B cell (primary cell): ENCODE data around the gene PTCD1. TPM values are rescaled to one million over a fixed set of nuclear protein-coding genes. Genes with fewer than 3 reads are reported as not detected.

ENCODE experiments used
- ATAC-seq: fragments of 200-7000 bp; cut with Tn5 transposase; one replicate; pipeline ENCODE4 v1.10.0; 2021; ENCODE audit warnings: low read depth, mild to moderate bottlenecking, moderate number of reproducible peaks, moderate library complexity
- CTCF ChIA-PET: fragments of 350-600 bp; sonication (Branson Sonifier 250); formaldehyde crosslinking; loops from one replicate; lab custom pipeline; 2021; ENCODE audit warnings: antibody characterized with exemption, inconsistent platforms; lab: Charles Lee
- POLR2A ChIA-PET: fragments of 350-600 bp; sonication (Branson Sonifier 250); formaldehyde crosslinking; loops from one replicate; lab custom pipeline; 2021; ENCODE audit warnings: antibody characterized with exemption; lab: Charles Lee
- DNase-seq: peaks from one replicate; pipeline ENCODE4 v3.0.0; 2013
- H2AFZ ChIP-seq: 2 replicates; pipeline ENCODE4 v1.6.1; 2012; ENCODE audit warnings: mild to moderate bottlenecking, low read depth, low read length; ENCODE audit not compliant: insufficient read depth, poor library complexity, severe bottlenecking
- H3K27ac ChIP-seq, 2 donors: 1 replicate in 1 of 2; 2 replicates in 1 of 2; pipeline ENCODE4 v1.5.1; 2012 to 2013; ENCODE audit warnings: low read length in 2 of 2, mild to moderate bottlenecking in 2 of 2, moderate library complexity in 1 of 2
- H3K27me3 ChIP-seq, 4 experiments: fragments of 200-600 bp in 1 of 4; sonication (generic) in 1 of 4; replicated peaks in 1 of 4; 1 replicate in 2 of 4; 2 replicates in 2 of 4; pipeline versions ENCODE4 v1.6.1 to v1.7.0; 2013 to 2016; ENCODE audit warnings: low read length in 3 of 4, mild to moderate bottlenecking in 2 of 4, mixed read lengths in 1 of 4, moderate library complexity in 1 of 4; ENCODE audit not compliant: insufficient read depth in 4 of 4, control insufficient read depth in 3 of 4; ENCODE audit errors: control extremely low read depth in 1 of 4
- H3K36me3 ChIP-seq, 2 experiments: replicated peaks in 1 of 2; 1 replicate in 1 of 2; 2 replicates in 1 of 2; pipeline versions ENCODE4 v1.6.1 to v1.7.1; 2013; ENCODE audit warnings: low read length in 1 of 2; ENCODE audit not compliant: insufficient read depth in 2 of 2, control insufficient read depth in 1 of 2; ENCODE audit errors: control extremely low read depth in 1 of 2, extremely low read depth in 1 of 2
- H3K4me1 ChIP-seq, 2 donors: fragments of 200-600 bp in 1 of 2; sonication (generic) in 1 of 2; 1 replicate in 1 of 2; 2 replicates in 1 of 2; pipeline versions ENCODE4 v1.5.1 to v1.6.1; 2013 to 2017; ENCODE audit warnings: low read length in 2 of 2; ENCODE audit not compliant: control insufficient read depth in 2 of 2, insufficient read depth in 2 of 2
- H3K4me2 ChIP-seq: replicated peaks from 2 replicates; pipeline ENCODE3; 2012; ENCODE audit warnings: mild to moderate bottlenecking, low read depth, low read length; ENCODE audit not compliant: poor library complexity, severe bottlenecking
- H3K4me3 ChIP-seq, 5 experiments: fragments of 200-600 bp in 1 of 5; sonication (generic) in 1 of 5; 1 replicate in 3 of 5; 2 replicates in 2 of 5; pipeline versions ENCODE4 v1.5.1 to v1.7.0; 2011 to 2016; ENCODE audit warnings: low read length in 4 of 5, mild to moderate bottlenecking in 4 of 5, low read depth in 2 of 5, control low read depth in 1 of 5, moderate library complexity in 1 of 5; ENCODE audit not compliant: insufficient read depth in 1 of 5; ENCODE audit errors: control extremely low read depth in 1 of 5, extremely low read depth in 1 of 5
- H3K79me2 ChIP-seq: fragments of 200-600 bp; sonication (generic); one replicate; pipeline ENCODE4 v1.6.0; 2016; ENCODE audit warnings: low read length; ENCODE audit not compliant: control insufficient read depth, insufficient read depth
- H3K9ac ChIP-seq: fragments of 200-600 bp; sonication (generic); 2 replicates; pipeline ENCODE4 v1.6.1; 2017; ENCODE audit warnings: mild to moderate bottlenecking, low read length, moderate library complexity
- H3K9me3 ChIP-seq, 3 donors: one replicate each; pipeline versions ENCODE4 v1.6.1 to v1.7.1; 2013; ENCODE audit warnings: low read length in 2 of 3; ENCODE audit not compliant: control insufficient read depth in 2 of 3, insufficient read depth in 1 of 3; ENCODE audit errors: control extremely low read depth in 1 of 3
- H4K20me1 ChIP-seq: 2 replicates; pipeline ENCODE4 v1.6.0; 2012; ENCODE audit warnings: mild to moderate bottlenecking, low read length; ENCODE audit not compliant: insufficient read depth, control insufficient read depth, poor library complexity, severe bottlenecking
- H3K27ac Mint-ChIP-seq: one replicate; pipeline ENCODE4 v1.8.0; 2021; ENCODE audit warnings: mixed read lengths
- H3K27me3 Mint-ChIP-seq: one replicate; pipeline ENCODE4 v1.8.0; 2021; ENCODE audit warnings: mixed read lengths
- H3K4me1 Mint-ChIP-seq: one replicate; pipeline ENCODE4 v1.8.0; 2021; ENCODE audit warnings: mixed read lengths
- H3K4me3 Mint-ChIP-seq: one replicate; pipeline ENCODE4 v1.8.0; 2021; ENCODE audit warnings: mixed read lengths
- H3K9me3 Mint-ChIP-seq: one replicate; pipeline ENCODE4 v1.8.0; 2022; ENCODE audit warnings: mixed read lengths; ENCODE audit not compliant: insufficient read depth
- CTCF ChIP-seq: fragments of 200-600 bp; IDR thresholded peaks from one replicate; pipeline ENCODE4 v1.8.0; 2022; ENCODE audit warnings: antibody characterized with exemption, mild to moderate bottlenecking
- EZH2 ChIP-seq: IDR thresholded peaks from 2 replicates; pipeline ENCODE4 v1.6.1; 2012; ENCODE audit warnings: borderline replicate concordance, low read depth, mild to moderate bottlenecking, moderate library complexity, low read length; ENCODE audit not compliant: insufficient read depth, poor library complexity, severe bottlenecking
- WGBS: methylation state at CpG from one replicate; pipeline ENCODE4 v1.1.5; 2013; ENCODE audit warnings: missing lambda C conversion rate; ENCODE audit not compliant: insufficient coverage; 5-methylcytosine and 5-hydroxymethylcytosine counted together
- intact Hi-C: fragments of 100-400 bp; cut with micrococcal nuclease; formaldehyde crosslinking; loops from one replicate; pipeline ENCODE4 v1.10.0; 2022
- polyA plus RNA-seq: library from polyadenylated mRNA; depleted of rRNA; stranded (reverse); fragments of >200 nt; gene quantifications from 2 replicates; pipeline ENCODE4 v1.2.3, GENCODE V29; 2012
- total RNA-seq, 2 donors: library from RNA; stranded (reverse); fragments of 120-200 nt in 1 of 2; gene quantifications; 1 replicate in 1 of 2; 2 replicates in 1 of 2; pipeline versions ENCODE4 v1.2.3 to v1.2.4, GENCODE V29; 2013 to 2022

The PTCD1 gene
- total and polyA plus RNA-seq, 2 donors (not counting 1 experiment from before 2014, with no cell fraction given): 9.7 to 14.8 TPM

GRCh38 chr7:99404977-99405320, 33.6 kb downstream of the PTCD1 start:
- H3K4me3 Mint-ChIP-seq: no peak overlapping the region
- peaks cover 8 to 39% of the 10 kb centered on the region in 2 experiments for H3K36me3 ChIP-seq
- POLR2A ChIA-PET: no interaction called here

More at GRCh38 chr7:99404977-99405320, 33.6 kb downstream of the PTCD1 start:
- ATAC-seq (no peak), DNase-seq (no peak)
- no peak overlapping the region for H3K27ac ChIP-seq
- no peak for TF ChIP-seq EZH2
- TF ChIP-seq CTCF: no peak
- peaks cover 23 to 27% of the 10 kb centered on the region in 2 donors for H3K4me1 ChIP-seq
- no peaks in the 10 kb centered on the region for H3K27me3 Mint-ChIP-seq
- 98% methylated on average over 10 of the region's 10 CpGs for WGBS
- no peak overlapping the region for H3K4me3 ChIP-seq
- CTCF ChIA-PET: interaction anchor here (3.0 kb wide), 1 partner anchor 39 kb away, joined by 19 read pairs; no protein-coding TSS in a partner anchor
- H2AFZ ChIP-seq: no peak overlapping the region
- no peaks in the 10 kb centered on the region for H3K9me3 ChIP-seq
- no peak overlapping the region for H3K4me2 ChIP-seq
- peaks cover 42% of the 10 kb centered on the region for H3K4me1 Mint-ChIP-seq
- H3K27ac Mint-ChIP-seq: no peak overlapping the region
- H4K20me1 ChIP-seq: peaks cover 66% of the 10 kb centered on the region
- no peaks in the 10 kb centered on the region for H3K27me3 ChIP-seq
- no peaks in the 10 kb centered on the region for H3K9me3 Mint-ChIP-seq
- peaks cover 64% of the 10 kb centered on the region for H3K79me2 ChIP-seq
- H3K9ac ChIP-seq: no peak overlapping the region
- intact Hi-C loops: no loop called here
